Measurements from ENCODE around the gene INS. TPM values are rescaled to one million over a fixed set of nuclear protein-coding genes. Genes with fewer than 3 reads are reported as not detected.
"Not testable (repeated sequence)": the region's sequence is repeated elsewhere in the genome, so short reads cannot be mapped to it uniquely, and the experiment has no call there.

The INS gene
- total and polyA plus RNA-seq, 4 experiments from 2014 or later, result not detected

DNA sequence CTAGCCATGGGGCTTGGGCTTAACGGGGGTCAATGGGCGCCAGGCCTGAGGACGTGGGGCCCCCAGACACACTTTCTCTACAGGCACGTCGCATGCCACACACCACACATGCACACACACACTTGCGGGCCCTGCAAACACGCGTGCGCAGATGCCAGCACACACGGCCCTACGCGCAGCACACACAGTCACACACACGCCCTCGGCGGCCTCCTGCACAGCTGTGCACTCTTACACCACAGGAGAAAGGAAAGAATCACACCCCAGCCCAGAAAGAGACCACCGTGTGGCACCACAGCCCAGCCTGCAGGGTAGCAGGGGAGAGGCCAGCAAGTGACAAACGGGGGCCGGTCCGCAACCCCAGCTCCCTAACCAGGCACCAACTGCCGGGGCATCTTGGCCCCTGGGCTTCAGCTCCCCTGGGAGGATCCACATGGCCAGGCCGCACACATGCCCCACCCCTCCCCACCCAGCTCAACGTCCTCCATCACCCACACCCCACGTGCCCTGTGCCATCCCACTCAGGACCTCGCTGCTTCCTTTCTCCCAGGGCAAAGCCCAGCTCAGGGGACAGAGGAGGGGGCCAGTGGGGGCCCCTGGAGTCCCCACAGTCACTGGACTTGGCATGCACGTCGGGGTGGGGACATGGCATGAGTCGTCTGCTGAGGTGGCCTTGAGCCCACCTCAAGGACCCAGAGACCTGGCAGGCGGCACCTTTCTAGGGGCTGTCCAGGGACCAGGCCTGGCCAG lies 36.9 kb upstream of the INS start:
- Mint-ChIP-seq H3K4me1 (peaks cover 0 to 11% (median 5%) of the 10 kb centered on the region in 4 donors), H3K4me3 (no peak overlapping the region), H3K9me3 (peaks cover 0 to 5% (median 0%) of the 10 kb centered on the region in 8 donors), H3K36me3 (no peaks in the 10 kb centered on the region), H3K27me3 (peaks cover 1 to 5% of the 10 kb centered on the region in 2 donors), H3K27ac (no peak overlapping the region)
- Histone ChIP-seq H3K4me3 (ENCODE audit: low read length in 2 of 2) (no peak overlapping the region), H3K4me1 (ENCODE audit: insufficient read depth, low read length) (no peaks in the 10 kb centered on the region), H3K9me3 (ENCODE audit: control insufficient read depth in 1 of 2, low read length in 2 of 2) (no peaks in the 10 kb centered on the region), H3K27ac (ENCODE audit: low read depth, low read length) (no peak overlapping the region), H3K36me3 (ENCODE audit: insufficient read depth, low read length) (no peaks in the 10 kb centered on the region), H3K27me3 (ENCODE audit: insufficient read depth, low read length) (no peaks in the 10 kb centered on the region)
- no peak for DNase-seq
- intact Hi-C loops (cut with micrococcal nuclease), result loop anchor here (1.0 to 5.0 kb wide), 3 partner anchors 101 to 334 kb away; no protein-coding TSS in a partner anchor
- CTCF ChIA-PET (ENCODE audit: partially characterized antibody), result interaction anchor here (0.6 to 5.4 kb wide), 6 partner anchors 30 to 225 kb away, joined by 3 to 59 read pairs (median 6); partner anchors contain the start of genes C11orf21 and TSPAN32
- POLR2A ChIA-PET (ENCODE audit: partially characterized antibody), result interaction anchor here (1.7 kb wide), 1 partner anchor 222 kb away, joined by 5 read pairs; no protein-coding TSS in a partner anchor

GRCh38 chr11:2196970-2197770 lies 36.2 kb upstream of the INS start:
- H3K9me3 Mint-ChIP-seq, result peaks cover 0 to 5% (median 0%) of the 10 kb centered on the region in 8 donors
- H3K4me1 ChIP-seq (ENCODE audit: insufficient read depth, low read length), result no peaks in the 10 kb centered on the region
- peak; percentile 55 to 69 (median 65) for DNase-seq
- CTCF ChIA-PET (ENCODE audit: partially characterized antibody), result interaction anchor here (0.6 to 5.4 kb wide), 5 partner anchors 30 to 222 kb away, joined by 3 to 59 read pairs (median 8); partner anchors contain the start of genes C11orf21 and TSPAN32
- no peaks in the 10 kb centered on the region for H3K27me3 ChIP-seq (ENCODE audit: insufficient read depth, low read length)
- no peak overlapping the region for H3K27ac ChIP-seq (ENCODE audit: low read depth, low read length)
- peaks cover 1 to 5% of the 10 kb centered on the region in 2 donors for H3K27me3 Mint-ChIP-seq
- intact Hi-C loops (cut with micrococcal nuclease), result loop anchor here (1.0 to 5.0 kb wide), 3 partner anchors 102 to 335 kb away; no protein-coding TSS in a partner anchor
- no peak overlapping the region for H3K4me3 Mint-ChIP-seq
- H3K36me3 ChIP-seq (ENCODE audit: insufficient read depth, low read length), result no peaks in the 10 kb centered on the region
- no peaks in the 10 kb centered on the region for H3K9me3 ChIP-seq (ENCODE audit: control insufficient read depth in 1 of 2, low read length in 2 of 2)
- H3K27ac Mint-ChIP-seq, result peak overlapping the region in 3 of 7 donors; percentile 45 to 75 (median 63)
- H3K4me1 Mint-ChIP-seq, result peaks cover 0 to 11% (median 5%) of the 10 kb centered on the region in 4 donors
- H3K4me3 ChIP-seq (ENCODE audit: low read length in 2 of 2), result no peak overlapping the region
- POLR2A ChIA-PET (ENCODE audit: partially characterized antibody), result interaction anchor here (1.7 kb wide), 1 partner anchor 223 kb away, joined by 5 read pairs; no protein-coding TSS in a partner anchor
- no peaks in the 10 kb centered on the region for H3K36me3 Mint-ChIP-seq

- Mint-ChIP-seq H3K36me3 (no peaks in the 10 kb centered on the region), H3K27ac (no peak overlapping the region), H3K9me3 (no peaks in the 10 kb centered on the region), H3K4me1 (peaks cover 0 to 13% (median 7%) of the 10 kb centered on the region in 4 donors), H3K27me3 (peaks cover 1 to 7% of the 10 kb centered on the region in 2 donors), H3K4me3 (no peak overlapping the region)
- no peaks in the 10 kb centered on the region for H3K27me3 ChIP-seq (ENCODE audit: insufficient read depth, low read length)
- DNase-seq, result no peak
- intact Hi-C loops (cut with micrococcal nuclease), result loop anchor here (2.0 to 5.0 kb wide), 2 partner anchors 109 to 337 kb away; no protein-coding TSS in a partner anchor
- ChIA-PET CTCF (ENCODE audit: partially characterized antibody) (interaction anchor here (2.0 to 4.4 kb wide), 2 partner anchors 107 to 225 kb away, joined by 7 to 41 read pairs; no protein-coding TSS in a partner anchor), POLR2A (ENCODE audit: partially characterized antibody) (no interaction called here)
- no peaks in the 10 kb centered on the region for H3K36me3 ChIP-seq (ENCODE audit: insufficient read depth, low read length)
- H3K27ac ChIP-seq (ENCODE audit: low read depth, low read length), result no peak overlapping the region
- no peaks in the 10 kb centered on the region for H3K4me1 ChIP-seq (ENCODE audit: insufficient read depth, low read length)
- no peak overlapping the region for H3K4me3 ChIP-seq (ENCODE audit: low read length in 2 of 2)
- H3K9me3 ChIP-seq (ENCODE audit: control insufficient read depth in 1 of 2, low read length in 2 of 2), result no peaks in the 10 kb centered on the region
Observed at GRCh38 chr11:2195756-2196088, 34.7 kb upstream of the INS start.

- H3K9me3 ChIP-seq (ENCODE audit: control insufficient read depth in 1 of 2, low read length in 2 of 2), result no peaks in the 10 kb centered on the region
- H3K27me3 ChIP-seq (ENCODE audit: insufficient read depth, low read length), result no peaks in the 10 kb centered on the region
- no peaks in the 10 kb centered on the region for H3K4me1 ChIP-seq (ENCODE audit: insufficient read depth, low read length)
- intact Hi-C loops (cut with micrococcal nuclease), result loop anchor here (5.0 kb wide), 1 partner anchor 337 kb away; no protein-coding TSS in a partner anchor
- no peak overlapping the region for H3K4me3 ChIP-seq (ENCODE audit: low read length in 2 of 2)
- no peaks in the 10 kb centered on the region for H3K36me3 ChIP-seq (ENCODE audit: insufficient read depth, low read length)
- Mint-ChIP-seq H3K27me3 (peaks cover 1 to 10% of the 10 kb centered on the region in 2 donors), H3K4me3 (no peak overlapping the region), H3K4me1 (peaks cover 0 to 13% (median 9%) of the 10 kb centered on the region in 4 donors), H3K27ac (no peak overlapping the region), H3K9me3 (no peaks in the 10 kb centered on the region), H3K36me3 (no peaks in the 10 kb centered on the region)
- DNase-seq, result peak in 4 of 5 donors; percentile 20 to 51 (median 30)
- no peak overlapping the region for H3K27ac ChIP-seq (ENCODE audit: low read depth, low read length)
- ChIA-PET CTCF (ENCODE audit: partially characterized antibody) (interaction anchor here (0.7 to 4.4 kb wide), 11 partner anchors 11 to 759 kb away, joined by 3 to 41 read pairs (median 4); partner anchors contain the start of gene TSSC4), POLR2A (ENCODE audit: partially characterized antibody) (no interaction called here)
Observed at GRCh38 chr11:2194877-2195755, 34.1 kb upstream of the INS start.

GRCh38 chr11:2193888-2194595 lies 33.0 kb upstream of the INS start:
- intact Hi-C loops (cut with micrococcal nuclease); H3K27ac Mint-ChIP-seq; H3K36me3 ChIP-seq (ENCODE audit: insufficient read depth, low read length): not testable (repeated sequence)

More at GRCh38 chr11:2193888-2194595, 33.0 kb upstream of the INS start:
- H3K4me1 ChIP-seq (ENCODE audit: insufficient read depth, low read length); H3K9me3 Mint-ChIP-seq; H3K27me3 ChIP-seq (ENCODE audit: insufficient read depth, low read length); POLR2A ChIA-PET (ENCODE audit: partially characterized antibody); H3K4me3 Mint-ChIP-seq; H3K36me3 Mint-ChIP-seq; H3K9me3 ChIP-seq (ENCODE audit: control insufficient read depth in 1 of 2, low read length in 2 of 2); H3K27ac ChIP-seq (ENCODE audit: low read depth, low read length); DNase-seq; H3K4me3 ChIP-seq (ENCODE audit: low read length in 2 of 2): not testable (repeated sequence)
- Mint-ChIP-seq H3K4me1 (peaks cover 0 to 13% (median 9%) of the 10 kb centered on the region in 4 donors), H3K27me3 (peaks cover 1 to 14% of the 10 kb centered on the region in 2 donors)
- CTCF ChIA-PET (ENCODE audit: partially characterized antibody), result interaction anchor here (0.7 to 4.4 kb wide), 12 partner anchors 9 to 760 kb away, joined by 3 to 41 read pairs (median 4); partner anchors contain the start of gene TSSC4
